ENCODE measurements around the gene INPP5D. TPM values are rescaled to one million over a fixed set of nuclear protein-coding genes. Genes with fewer than 3 reads are reported as not detected.

The INPP5D gene
- total RNA-seq, 1 donor from 2014 or later: 14.7 TPM

GRCh38 chr2:233107831-233108300, 47.7 kb downstream of the INPP5D start:
- H3K4me3 Mint-ChIP-seq (ENCODE audit: unreplicated experiment): no peak overlapping the region
- peaks cover 10% of the 10 kb centered on the region for H3K9me3 Mint-ChIP-seq (ENCODE audit: unreplicated experiment)
- peaks cover 2% of the 10 kb centered on the region for H3K36me3 Mint-ChIP-seq (ENCODE audit: low read depth, unreplicated experiment)
- Histone ChIP-seq H3K4me1 (ENCODE audit: insufficient read depth, low read length) (no peaks in the 10 kb centered on the region), H3K79me2 (ENCODE audit: insufficient read depth, low read length) (no peaks in the 10 kb centered on the region), H4K20me1 (ENCODE audit: insufficient read depth, low read length) (no peaks in the 10 kb centered on the region), H3K4me2 (ENCODE audit: low read length) (no peak overlapping the region), H3K4me3 (ENCODE audit: insufficient read depth, low read depth, low read length) (no peak overlapping the region), H3K9me3 (ENCODE audit: insufficient read depth, low read depth, low read length) (no peaks in the 10 kb centered on the region), H3K36me3 (ENCODE audit: insufficient read depth, low read length) (no peaks in the 10 kb centered on the region), H3K27me3 (ENCODE audit: insufficient read depth, low read length) (peaks cover 14% of the 10 kb centered on the region), H3K9ac (ENCODE audit: low read length) (no peak overlapping the region), H3K27ac (ENCODE audit: low read depth, low read length) (no peak overlapping the region), H2AFZ (ENCODE audit: low read depth, low read length) (no peak overlapping the region)
- no peak for TF ChIP-seq EZH2 (IDR thresholded peaks at IDR 0.05; ENCODE audit: insufficient read depth, low read length)
- no peak for TF ChIP-seq CTCF (IDR thresholded peaks at IDR 0.05; ENCODE audit: insufficient read depth, low read depth, low read length)
- FAIRE-seq (no peak), DNase-seq (ENCODE audit: low read depth) (no peak)
- peaks cover 45% of the 10 kb centered on the region for H3K27me3 Mint-ChIP-seq (ENCODE audit: low read depth, unreplicated experiment)
- H3K4me1 Mint-ChIP-seq (ENCODE audit: low read depth, unreplicated experiment): no peaks in the 10 kb centered on the region
- no peak overlapping the region for H3K27ac Mint-ChIP-seq (ENCODE audit: unreplicated experiment)

DNA sequence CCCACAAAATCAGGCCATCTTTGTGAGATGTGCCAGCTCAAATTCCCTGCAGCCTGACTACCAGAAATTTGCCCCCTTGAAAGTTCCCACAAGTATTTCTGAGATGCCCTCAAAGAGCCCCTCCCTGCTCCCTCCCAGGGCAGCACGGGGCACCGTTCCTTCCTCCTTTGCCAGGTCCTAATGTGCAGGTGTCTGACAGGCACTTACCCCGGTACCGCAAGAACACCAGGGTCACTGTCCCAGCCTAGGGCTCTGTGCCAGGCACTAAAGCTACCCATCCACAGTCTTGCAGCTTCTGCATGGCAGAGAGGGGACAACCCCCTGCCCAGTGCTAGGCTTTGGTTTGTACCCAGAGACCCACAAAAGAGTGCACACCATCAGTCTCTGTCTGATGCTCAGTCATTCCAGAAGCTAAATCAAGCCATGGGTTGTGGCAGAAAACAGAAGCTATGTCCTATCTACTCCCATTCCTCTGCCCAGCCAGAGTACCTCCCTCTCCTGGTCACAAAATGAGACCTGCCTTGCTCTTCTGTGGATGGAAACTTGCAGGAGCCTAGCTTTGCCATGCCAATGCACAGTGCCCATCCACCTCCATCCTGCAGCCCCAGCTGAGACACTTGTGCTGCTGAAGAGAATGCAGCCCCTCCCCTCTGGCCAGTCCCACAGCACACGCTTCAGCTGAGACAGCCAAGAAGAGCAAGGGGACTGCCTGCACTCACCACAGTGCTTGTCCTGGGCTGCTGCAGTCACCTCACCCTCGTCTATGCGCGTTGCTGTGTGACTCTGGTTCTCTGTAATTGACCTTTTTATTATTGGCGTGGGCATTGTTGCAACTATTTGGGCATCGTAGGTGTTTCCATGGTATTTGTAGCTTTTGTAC, 48.7 kb downstream of the INPP5D start:
- no peaks in the 10 kb centered on the region for H3K4me1 Mint-ChIP-seq (ENCODE audit: low read depth, unreplicated experiment)
- FAIRE-seq: no peak

More for the DNA sequence above, 48.7 kb downstream of the INPP5D start:
- Histone ChIP-seq H2AFZ (ENCODE audit: low read depth, low read length) (peak overlapping the region; percentile 5), H3K4me2 (ENCODE audit: low read length) (no peak overlapping the region), H4K20me1 (ENCODE audit: insufficient read depth, low read length) (no peaks in the 10 kb centered on the region), H3K79me2 (ENCODE audit: insufficient read depth, low read length) (no peaks in the 10 kb centered on the region), H3K36me3 (ENCODE audit: insufficient read depth, low read length) (no peaks in the 10 kb centered on the region), H3K27ac (ENCODE audit: low read depth, low read length) (no peak overlapping the region), H3K4me3 (ENCODE audit: insufficient read depth, low read depth, low read length) (no peak overlapping the region), H3K4me1 (ENCODE audit: insufficient read depth, low read length) (no peaks in the 10 kb centered on the region), H3K9ac (ENCODE audit: low read length) (no peak overlapping the region), H3K27me3 (ENCODE audit: insufficient read depth, low read length) (peaks cover 12% of the 10 kb centered on the region), H3K9me3 (ENCODE audit: insufficient read depth, low read depth, low read length) (no peaks in the 10 kb centered on the region)
- peaks cover 48% of the 10 kb centered on the region for H3K27me3 Mint-ChIP-seq (ENCODE audit: low read depth, unreplicated experiment)
- TF ChIP-seq CTCF (IDR thresholded peaks at IDR 0.05; ENCODE audit: insufficient read depth, low read depth, low read length) (no peak), EZH2 (IDR thresholded peaks at IDR 0.05; ENCODE audit: insufficient read depth, low read length) (no peak)
- H3K36me3 Mint-ChIP-seq (ENCODE audit: low read depth, unreplicated experiment): peaks cover 2% of the 10 kb centered on the region
- H3K9me3 Mint-ChIP-seq (ENCODE audit: unreplicated experiment): peaks cover 10% of the 10 kb centered on the region
- no peak overlapping the region for H3K4me3 Mint-ChIP-seq (ENCODE audit: unreplicated experiment)
- H3K27ac Mint-ChIP-seq (ENCODE audit: unreplicated experiment): no peak overlapping the region
- DNase-seq (ENCODE audit: low read depth): no peak
